Neural crest cell (in vitro differentiated cells): Measurements from ENCODE around the gene ERN1. TPM values are rescaled to one million over a fixed set of nuclear protein-coding genes. Genes with fewer than 3 reads are reported as not detected.

Experiments
- DNase-seq: peaks from one replicate; pipeline ENCODE4 v3.0.0; 2021; ENCODE audit warnings: low read depth, mixed read lengths, low spot score
- H3K27ac Mint-ChIP-seq: one replicate; pipeline ENCODE4 v1.8.0; 2021; ENCODE audit warnings: mild to moderate bottlenecking, mixed read lengths; ENCODE audit not compliant: unreplicated experiment
- H3K27me3 Mint-ChIP-seq: 2 replicates; pipeline ENCODE4 v1.8.0; 2021; ENCODE audit warnings: low read depth, mild to moderate bottlenecking, mixed read lengths
- H3K36me3 Mint-ChIP-seq: 2 replicates; pipeline ENCODE4 v1.8.0; 2021; ENCODE audit warnings: low read depth, mild to moderate bottlenecking, mixed read lengths
- H3K4me1 Mint-ChIP-seq: 2 replicates; pipeline ENCODE4 v1.8.0; 2021; ENCODE audit warnings: mixed read lengths
- H3K4me3 Mint-ChIP-seq: one replicate; pipeline ENCODE4 v1.8.0; 2021; ENCODE audit warnings: mild to moderate bottlenecking, mixed read lengths
- H3K9me3 Mint-ChIP-seq: 2 replicates; pipeline ENCODE4 v1.8.0; 2021; ENCODE audit warnings: mixed read lengths
- total RNA-seq: library from RNA; stranded (reverse); gene quantifications from 2 replicates; pipeline ENCODE4 v1.2.1, GENCODE V29; 2021
- TF ChIP-seq, protein P1 (sequence below): fragments of 200-600 bp; sonication (generic); conservative IDR thresholded peaks from 2 replicates; pipeline ENCODE4 v1.5.0; 2021; ENCODE audit warnings: antibody characterized with exemption, mild to moderate bottlenecking

ERN1 gene
- total RNA-seq, 1 donor from 2014 or later: 8.5 TPM

DNA sequence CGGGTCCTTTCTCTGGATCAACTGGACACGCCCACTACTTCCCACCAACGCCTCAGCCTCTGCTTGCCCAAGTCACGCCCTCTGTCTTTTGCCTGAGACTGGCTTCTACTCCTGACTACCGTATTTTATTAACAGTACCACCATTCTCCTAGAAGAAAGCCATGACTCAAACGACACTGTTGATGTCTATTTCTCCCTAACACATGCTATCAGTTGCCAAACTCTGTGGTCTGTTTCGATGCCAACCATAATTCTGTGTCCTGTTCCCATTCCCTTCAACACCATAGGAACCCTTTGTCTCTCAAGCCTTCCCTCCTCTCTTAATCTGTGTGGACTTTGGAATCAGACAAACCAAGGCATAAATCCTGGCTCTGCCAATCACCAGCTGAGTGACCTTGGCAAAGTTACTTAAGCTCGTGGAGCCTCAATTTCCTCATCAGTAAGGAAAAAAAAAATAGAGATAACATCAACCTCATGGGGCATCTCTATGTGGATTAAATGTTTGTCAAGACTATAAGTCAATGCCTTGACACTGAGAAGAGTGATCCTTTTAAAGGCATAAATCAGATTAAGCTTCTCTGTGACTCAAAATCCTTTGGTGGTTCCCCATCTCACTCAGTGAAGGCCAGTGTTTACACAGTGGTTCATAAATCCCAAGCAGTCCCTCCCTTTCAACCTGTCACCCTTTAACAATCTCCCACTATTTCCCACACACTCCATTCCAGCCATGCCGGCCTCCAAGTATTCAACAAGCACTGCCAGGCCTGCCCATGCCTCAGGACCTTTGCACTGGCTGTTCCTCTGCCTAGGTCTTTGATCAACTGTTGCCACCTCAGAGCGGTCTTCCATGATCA is 45.6 kb downstream of the ERN1 start:
- no peak for DNase-seq
- Mint-ChIP-seq H3K36me3 (no peaks in the 10 kb centered on the region), H3K4me1 (peaks cover 13% of the 10 kb centered on the region), H3K9me3 (no peaks in the 10 kb centered on the region), H3K27me3 (no peaks in the 10 kb centered on the region), H3K4me3 (no peak overlapping the region), H3K27ac (no peak overlapping the region)
- TF ChIP-seq, protein P1, sequence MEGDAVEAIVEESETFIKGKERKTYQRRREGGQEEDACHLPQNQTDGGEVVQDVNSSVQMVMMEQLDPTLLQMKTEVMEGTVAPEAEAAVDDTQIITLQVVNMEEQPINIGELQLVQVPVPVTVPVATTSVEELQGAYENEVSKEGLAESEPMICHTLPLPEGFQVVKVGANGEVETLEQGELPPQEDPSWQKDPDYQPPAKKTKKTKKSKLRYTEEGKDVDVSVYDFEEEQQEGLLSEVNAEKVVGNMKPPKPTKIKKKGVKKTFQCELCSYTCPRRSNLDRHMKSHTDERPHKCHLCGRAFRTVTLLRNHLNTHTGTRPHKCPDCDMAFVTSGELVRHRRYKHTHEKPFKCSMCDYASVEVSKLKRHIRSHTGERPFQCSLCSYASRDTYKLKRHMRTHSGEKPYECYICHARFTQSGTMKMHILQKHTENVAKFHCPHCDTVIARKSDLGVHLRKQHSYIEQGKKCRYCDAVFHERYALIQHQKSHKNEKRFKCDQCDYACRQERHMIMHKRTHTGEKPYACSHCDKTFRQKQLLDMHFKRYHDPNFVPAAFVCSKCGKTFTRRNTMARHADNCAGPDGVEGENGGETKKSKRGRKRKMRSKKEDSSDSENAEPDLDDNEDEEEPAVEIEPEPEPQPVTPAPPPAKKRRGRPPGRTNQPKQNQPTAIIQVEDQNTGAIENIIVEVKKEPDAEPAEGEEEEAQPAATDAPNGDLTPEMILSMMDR: no peak

DNA sequence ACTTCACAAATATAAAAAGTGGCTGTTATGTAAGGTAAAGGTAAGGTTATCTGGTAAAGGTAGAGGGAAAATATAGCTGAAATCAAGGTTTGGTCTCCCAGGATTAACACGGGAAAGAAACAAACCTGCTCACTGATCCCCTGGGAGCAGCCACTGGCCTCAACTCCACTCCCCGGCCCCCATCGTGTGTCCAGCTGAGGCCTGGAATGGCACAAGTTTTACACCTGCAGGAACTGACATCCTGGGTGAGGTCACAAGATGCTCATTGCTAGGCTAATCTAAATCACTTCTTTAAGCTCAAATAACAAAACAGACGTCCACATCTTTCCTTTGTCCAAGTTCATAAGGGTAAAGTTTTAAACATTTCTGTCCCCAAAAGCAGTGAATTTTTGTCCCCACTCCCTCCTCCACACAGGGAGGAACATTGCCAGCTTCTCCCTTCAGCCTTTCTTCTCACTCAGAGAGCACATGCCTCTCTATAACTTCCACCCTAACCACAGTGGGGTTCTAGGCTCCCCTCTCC is 46.3 kb downstream of the ERN1 start:
- H3K9me3 Mint-ChIP-seq: no peaks in the 10 kb centered on the region
- TF ChIP-seq, protein P1: no peak
- DNase-seq: no peak
- H3K4me3 Mint-ChIP-seq: no peak overlapping the region
- no peaks in the 10 kb centered on the region for H3K27me3 Mint-ChIP-seq
- H3K4me1 Mint-ChIP-seq: peaks cover 13% of the 10 kb centered on the region
- no peaks in the 10 kb centered on the region for H3K36me3 Mint-ChIP-seq
- no peak overlapping the region for H3K27ac Mint-ChIP-seq

- H3K36me3 Mint-ChIP-seq: no peaks in the 10 kb centered on the region
- H3K27me3 Mint-ChIP-seq: no peaks in the 10 kb centered on the region
- DNase-seq: no peak
- H3K27ac Mint-ChIP-seq: no peak overlapping the region
- H3K4me1 Mint-ChIP-seq: peaks cover 11% of the 10 kb centered on the region
- no peaks in the 10 kb centered on the region for H3K9me3 Mint-ChIP-seq
- TF ChIP-seq, protein P1: no peak
- no peak overlapping the region for H3K4me3 Mint-ChIP-seq
Measured at GRCh38 chr17:64083093-64083492, 46.9 kb downstream of the ERN1 start.

DNA sequence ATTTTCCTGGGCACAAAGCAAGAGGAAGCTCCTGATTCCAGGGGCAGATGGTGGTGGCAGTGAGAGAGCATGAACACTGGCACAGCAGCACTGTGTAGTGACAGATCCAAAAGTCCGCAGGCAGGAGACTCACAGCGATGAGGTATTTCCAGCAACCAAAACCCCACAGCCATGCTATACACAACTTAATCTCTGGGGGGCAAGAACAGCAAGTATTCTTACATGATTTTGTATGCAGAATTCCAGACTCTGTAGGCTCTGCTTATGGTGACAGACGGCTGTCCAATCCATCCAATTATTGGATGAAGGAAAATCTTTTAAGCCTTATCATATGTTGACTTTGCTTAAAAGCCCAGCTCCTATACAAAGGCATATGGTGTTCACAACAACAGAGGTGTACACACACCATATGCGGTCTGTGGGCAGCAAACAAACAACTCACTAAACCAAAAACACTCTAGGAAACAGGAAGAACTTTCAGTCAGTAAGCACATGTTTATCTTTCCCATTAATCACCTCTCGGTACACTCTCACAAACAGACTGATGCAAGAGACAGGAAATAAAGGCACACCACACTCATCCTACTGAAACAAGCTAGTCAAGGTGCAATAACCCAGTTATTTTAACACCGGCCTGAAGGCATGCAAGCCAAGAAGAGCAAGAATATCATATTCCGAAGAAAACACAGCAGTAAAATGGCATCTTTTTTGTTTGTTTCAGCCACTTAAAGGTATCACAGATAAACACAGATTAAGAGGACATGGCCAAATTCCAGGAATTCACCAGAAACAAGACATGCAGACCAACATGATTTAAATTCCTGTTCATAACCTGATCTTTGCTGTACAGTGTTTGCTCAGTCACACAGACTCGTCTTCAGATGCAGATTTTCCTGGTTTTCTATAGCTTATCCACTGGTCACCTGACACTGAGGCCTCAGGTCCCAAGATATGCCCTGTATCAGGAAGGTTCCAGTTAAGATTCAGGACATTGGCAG is 47.8 kb downstream of the ERN1 start:
- Mint-ChIP-seq H3K4me3 (no peak overlapping the region), H3K27ac (no peak overlapping the region), H3K4me1 (peaks cover 9% of the 10 kb centered on the region), H3K27me3 (no peaks in the 10 kb centered on the region), H3K9me3 (no peaks in the 10 kb centered on the region), H3K36me3 (no peaks in the 10 kb centered on the region)
- DNase-seq: no peak
- TF ChIP-seq, protein P1: no peak

DNA sequence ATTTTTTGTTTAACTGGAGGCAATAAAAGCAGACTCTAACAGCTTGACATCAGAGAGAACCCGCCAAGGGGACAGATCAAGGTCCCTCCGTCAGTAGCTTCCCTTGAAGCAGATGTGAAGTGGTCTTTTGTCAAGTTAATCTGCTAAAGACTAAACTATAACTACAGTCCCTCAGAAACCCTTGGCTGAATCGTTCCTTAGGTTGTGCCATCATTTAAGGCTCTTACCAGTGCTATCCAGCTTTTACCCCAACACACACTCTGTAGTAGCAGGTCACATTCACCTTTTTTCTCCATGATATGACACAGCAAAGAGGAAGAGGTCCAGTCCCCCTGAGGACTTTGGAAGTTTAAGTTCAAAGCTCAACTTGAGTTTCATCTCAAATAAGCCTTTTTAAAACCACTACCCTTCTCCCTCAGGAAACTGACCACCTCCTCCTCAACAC is 49.7 kb downstream of the ERN1 start:
- Mint-ChIP-seq H3K9me3 (no peaks in the 10 kb centered on the region), H3K4me1 (peaks cover 9% of the 10 kb centered on the region), H3K36me3 (no peaks in the 10 kb centered on the region), H3K4me3 (no peak overlapping the region), H3K27me3 (no peaks in the 10 kb centered on the region), H3K27ac (no peak overlapping the region)
- TF ChIP-seq, protein P1: no peak
- no peak for DNase-seq
